MM.1S (cell line): ENCODE data around the gene ZBTB46.

Source experiments
- DNase-seq: peaks from one replicate; pipeline ENCODE4 v3.0.0-alpha.2; 2015
- H2AFZ ChIP-seq: fragments of 300-600 bp; sonication (generic); 2 replicates; pipeline ENCODE4 v1.6.0; 2016; ENCODE audit warnings: antibody characterized with exemption, low read length
- H3F3A ChIP-seq: fragments of 300-600 bp; sonication (generic); 2 replicates; pipeline ENCODE4 v1.6.1; 2016; ENCODE audit warnings: mild to moderate bottlenecking, antibody characterized with exemption, low read length, moderate library complexity, mixed read lengths; ENCODE audit not compliant: insufficient read depth
- H3K27ac ChIP-seq: fragments of 300-600 bp; sonication (generic); 2 replicates; pipeline ENCODE4 v1.5.1; 2016; ENCODE audit warnings: mild to moderate bottlenecking, low read length
- H3K27me3 ChIP-seq: fragments of 300-600 bp; sonication (generic); replicated peaks from 2 replicates; pipeline ENCODE4 v1.6.0; 2016; ENCODE audit warnings: low read length; ENCODE audit not compliant: insufficient read depth
- H3K36me3 ChIP-seq: fragments of 300-600 bp; sonication (generic); replicated peaks from 2 replicates; pipeline ENCODE4 v1.6.1; 2016; ENCODE audit warnings: mild to moderate bottlenecking, low read length, mixed read lengths; ENCODE audit not compliant: insufficient read depth
- H3K4me1 ChIP-seq: fragments of 300-600 bp; sonication (generic); 2 replicates; pipeline ENCODE4 v1.6.1; 2016; ENCODE audit warnings: low read length, mixed read lengths
- H3K4me2 ChIP-seq: fragments of 300-600 bp; sonication (generic); 2 replicates; pipeline ENCODE4 v1.6.0; 2016; ENCODE audit warnings: low read depth, low read length
- H3K4me3 ChIP-seq: fragments of 300-600 bp; sonication (generic); 2 replicates; pipeline ENCODE4 v1.5.1; 2016; ENCODE audit warnings: low read length, mixed read lengths
- H3K79me2 ChIP-seq: fragments of 300-600 bp; sonication (generic); 2 replicates; pipeline ENCODE4 v1.6.1; 2016; ENCODE audit warnings: mixed run types, low read length, mixed read lengths
- H3K9ac ChIP-seq: fragments of 300-600 bp; sonication (generic); 2 replicates; pipeline ENCODE4 v1.6.1; 2016; ENCODE audit warnings: low read length, mixed read lengths
- H3K9me2 ChIP-seq: fragments of 300-600 bp; sonication (generic); replicated peaks from 2 replicates; pipeline ENCODE4 v1.6.1; 2016; ENCODE audit warnings: mild to moderate bottlenecking, low read length, mixed read lengths; ENCODE audit not compliant: insufficient read depth
- H3K9me3 ChIP-seq: fragments of 300-600 bp; sonication (generic); replicated peaks from 2 replicates; pipeline ENCODE4 v1.6.1; 2016; ENCODE audit warnings: mild to moderate bottlenecking, low read length, mixed read lengths; ENCODE audit not compliant: insufficient read depth
- H4K20me1 ChIP-seq: fragments of 300-600 bp; sonication (generic); 2 replicates; pipeline ENCODE4 v1.6.1; 2016; ENCODE audit warnings: mild to moderate bottlenecking, low read length, moderate library complexity, mixed read lengths; ENCODE audit not compliant: insufficient read depth
- CTCF ChIP-seq: fragments of 300-600 bp; sonication (generic); IDR thresholded peaks from 2 replicates; pipeline ENCODE4 v1.5.1; 2016; ENCODE audit warnings: antibody characterized with exemption, low read length, mixed read lengths
- EZH2 ChIP-seq: fragments of 300-600 bp; sonication (generic); optimal IDR thresholded peaks from 2 replicates; pipeline ENCODE3; 2017; ENCODE audit warnings: low read depth, mild to moderate bottlenecking, antibody characterized with exemption, low read length, mixed read lengths
- EZH2phosphoT487 ChIP-seq: fragments of 300-600 bp; sonication (generic); IDR thresholded peaks from 2 replicates; pipeline ENCODE4 v1.6.1; 2018; ENCODE audit warnings: antibody characterized with exemption, low read length

The ZBTB46 gene

GRCh38 chr20:63766695-63767426 is 64.2 kb downstream of the ZBTB46 start:
- Histone ChIP-seq H2AFZ (no peak overlapping the region), H3K79me2 (no peaks in the 10 kb centered on the region), H3K9me3 (no peaks in the 10 kb centered on the region), H3K27ac (no peak overlapping the region), H3K9me2 (no peaks in the 10 kb centered on the region), H3K4me2 (no peak overlapping the region), H3K4me1 (no peaks in the 10 kb centered on the region), H3K27me3 (peaks cover 91% of the 10 kb centered on the region), H3K4me3 (no peak overlapping the region), H3F3A (no peaks in the 10 kb centered on the region), H3K36me3 (no peaks in the 10 kb centered on the region), H4K20me1 (no peaks in the 10 kb centered on the region), H3K9ac (no peak overlapping the region)
- no peak for DNase-seq
- TF ChIP-seq CTCF, result no peak
- no peak for TF ChIP-seq EZH2
- no peak for TF ChIP-seq EZH2phosphoT487

- H3K36me3 ChIP-seq, result no peaks in the 10 kb centered on the region
- H2AFZ ChIP-seq, result no peak overlapping the region
- no peak overlapping the region for H3K4me3 ChIP-seq
- H3K9me2 ChIP-seq, result no peaks in the 10 kb centered on the region
- H3F3A ChIP-seq, result no peaks in the 10 kb centered on the region
- H3K4me1 ChIP-seq, result no peaks in the 10 kb centered on the region
- no peak overlapping the region for H3K9ac ChIP-seq
- H3K4me2 ChIP-seq, result no peak overlapping the region
- TF ChIP-seq CTCF (no peak), EZH2 (no peak), EZH2phosphoT487 (no peak)
- DNase-seq, result no peak
- H3K9me3 ChIP-seq, result no peaks in the 10 kb centered on the region
- H3K27me3 ChIP-seq, result peaks cover 89% of the 10 kb centered on the region
- no peak overlapping the region for H3K27ac ChIP-seq
- no peaks in the 10 kb centered on the region for H3K79me2 ChIP-seq
- no peaks in the 10 kb centered on the region for H4K20me1 ChIP-seq
These were observed 65.2 kb downstream of the ZBTB46 start for GRCh38 chr20:63765902-63766301.

GRCh38 chr20:63765082-63765873 is 65.8 kb downstream of the ZBTB46 start:
- Histone ChIP-seq H3K4me1 (no peaks in the 10 kb centered on the region), H3K27ac (no peak overlapping the region), H3K9ac (no peak overlapping the region), H3K4me2 (no peak overlapping the region), H3F3A (no peaks in the 10 kb centered on the region), H3K36me3 (no peaks in the 10 kb centered on the region), H3K9me2 (no peaks in the 10 kb centered on the region), H3K9me3 (no peaks in the 10 kb centered on the region), H4K20me1 (no peaks in the 10 kb centered on the region), H3K79me2 (no peaks in the 10 kb centered on the region), H3K4me3 (no peak overlapping the region), H3K27me3 (peaks cover 89% of the 10 kb centered on the region), H2AFZ (no peak overlapping the region)
- TF ChIP-seq CTCF, result no peak
- TF ChIP-seq EZH2, result no peak
- no peak for TF ChIP-seq EZH2phosphoT487
- no peak for DNase-seq
